KMS-11 (cell line): ENCODE measurements around the gene ZC2HC1B.

Source experiments
- H2AFZ ChIP-seq: fragments of 200-600 bp; sonication (generic); 2 replicates; pipeline ENCODE4 v1.6.1; 2016; ENCODE audit warnings: antibody characterized with exemption, mixed run types, low read depth
- H3K27ac ChIP-seq: fragments of 200-600 bp; sonication (generic); 2 replicates; pipeline ENCODE4 v1.6.1; 2016; ENCODE audit warnings: mild to moderate bottlenecking, mixed run types
- H3K27me3 ChIP-seq: fragments of 200-600 bp; sonication (generic); 2 replicates; pipeline ENCODE4 v1.6.1; 2017; ENCODE audit warnings: mild to moderate bottlenecking, low read depth, mixed run types, moderate library complexity; ENCODE audit not compliant: insufficient read depth
- H3K36me3 ChIP-seq: fragments of 200-600 bp; sonication (generic); 2 replicates; pipeline ENCODE4 v1.6.1; 2017; ENCODE audit warnings: mild to moderate bottlenecking, mixed run types; ENCODE audit not compliant: insufficient read depth
- H3K4me1 ChIP-seq: fragments of 200-600 bp; sonication (generic); 2 replicates; pipeline ENCODE4 v1.6.1; 2016; ENCODE audit warnings: mild to moderate bottlenecking, low read depth, mixed run types; ENCODE audit not compliant: poor library complexity, severe bottlenecking
- H3K4me2 ChIP-seq: fragments of 200-600 bp; sonication (generic); 2 replicates; pipeline ENCODE4 v1.7.0; 2016; ENCODE audit warnings: mild to moderate bottlenecking, mixed run types
- H3K4me3 ChIP-seq: fragments of 200-600 bp; sonication (generic); IDR thresholded peaks from 2 replicates; pipeline ENCODE4 v1.6.1; 2017; ENCODE audit warnings: low read depth, low read length, mixed read lengths; ENCODE audit not compliant: insufficient read depth
- H3K79me2 ChIP-seq: fragments of 200-600 bp; sonication (generic); 2 replicates; pipeline ENCODE4 v1.6.1; 2016; ENCODE audit warnings: low read depth, mixed run types; ENCODE audit not compliant: insufficient read depth
- H3K9ac ChIP-seq: fragments of 200-600 bp; sonication (generic); 2 replicates; pipeline ENCODE4 v1.6.1; 2016; ENCODE audit warnings: mild to moderate bottlenecking, mixed run types
- H4K20me1 ChIP-seq: fragments of 200-600 bp; sonication (generic); 2 replicates; pipeline ENCODE4 v1.6.1; 2016; ENCODE audit warnings: mild to moderate bottlenecking, mixed run types; ENCODE audit not compliant: insufficient read depth
- TF ChIP-seq, protein P1 (sequence below): fragments of 200-600 bp; sonication (generic); conservative IDR thresholded peaks from 2 replicates; pipeline ENCODE4 v1.6.1; 2017; ENCODE audit warnings: low read depth, mild to moderate bottlenecking, antibody characterized with exemption, low read length, moderate library complexity, mixed read lengths

ZC2HC1B gene

DNA sequence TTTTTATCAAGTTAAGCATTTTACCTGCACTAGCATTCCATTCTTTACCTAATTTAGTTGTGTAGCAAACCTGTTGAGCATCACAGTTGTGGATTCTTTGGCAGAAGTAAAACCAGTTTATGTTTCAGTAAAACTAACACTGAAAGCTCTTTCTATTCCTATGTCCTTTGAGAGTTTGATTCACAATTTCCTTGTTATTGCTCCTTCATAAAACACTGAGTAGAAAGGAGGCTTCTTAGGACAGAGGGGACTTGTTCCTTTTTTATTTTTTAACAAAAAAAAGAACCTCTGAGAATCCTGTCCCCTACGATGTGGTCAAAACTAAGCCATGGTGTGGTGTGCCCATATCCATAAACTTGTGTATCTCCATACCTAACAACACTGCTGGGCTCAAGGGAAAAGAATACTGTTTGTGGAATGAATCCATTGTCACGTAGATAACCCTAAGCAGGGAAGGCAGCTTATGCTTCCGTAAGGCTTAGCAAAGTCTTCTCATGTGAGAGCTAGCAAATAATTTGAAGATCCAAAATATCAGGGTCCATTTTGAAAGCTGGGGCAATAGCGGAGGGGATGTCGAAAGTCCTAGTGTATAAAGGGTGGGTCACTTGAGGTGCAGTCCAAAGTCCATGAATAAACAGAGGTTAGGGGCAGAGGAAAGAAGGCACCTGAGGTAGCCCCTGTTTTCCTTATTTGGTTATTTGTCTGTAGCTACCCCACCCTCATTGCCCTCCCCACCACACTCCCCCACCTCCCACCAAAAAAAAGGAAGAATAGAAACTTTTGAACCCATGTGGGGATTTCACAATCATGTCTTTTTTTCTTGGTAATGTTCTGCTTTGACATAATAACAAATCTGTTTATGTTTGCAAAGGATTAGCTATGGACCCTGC lies 72.7 kb downstream of the ZC2HC1B start:
- no peaks in the 10 kb centered on the region for H4K20me1 ChIP-seq
- no peak overlapping the region for H3K4me2 ChIP-seq
- H3K36me3 ChIP-seq, result no peaks in the 10 kb centered on the region
- H3K79me2 ChIP-seq, result no peaks in the 10 kb centered on the region
- no peaks in the 10 kb centered on the region for H3K4me1 ChIP-seq
- H2AFZ ChIP-seq, result no peak overlapping the region
- no peak overlapping the region for H3K9ac ChIP-seq
- H3K27ac ChIP-seq, result no peak overlapping the region
- TF ChIP-seq, protein P1, sequence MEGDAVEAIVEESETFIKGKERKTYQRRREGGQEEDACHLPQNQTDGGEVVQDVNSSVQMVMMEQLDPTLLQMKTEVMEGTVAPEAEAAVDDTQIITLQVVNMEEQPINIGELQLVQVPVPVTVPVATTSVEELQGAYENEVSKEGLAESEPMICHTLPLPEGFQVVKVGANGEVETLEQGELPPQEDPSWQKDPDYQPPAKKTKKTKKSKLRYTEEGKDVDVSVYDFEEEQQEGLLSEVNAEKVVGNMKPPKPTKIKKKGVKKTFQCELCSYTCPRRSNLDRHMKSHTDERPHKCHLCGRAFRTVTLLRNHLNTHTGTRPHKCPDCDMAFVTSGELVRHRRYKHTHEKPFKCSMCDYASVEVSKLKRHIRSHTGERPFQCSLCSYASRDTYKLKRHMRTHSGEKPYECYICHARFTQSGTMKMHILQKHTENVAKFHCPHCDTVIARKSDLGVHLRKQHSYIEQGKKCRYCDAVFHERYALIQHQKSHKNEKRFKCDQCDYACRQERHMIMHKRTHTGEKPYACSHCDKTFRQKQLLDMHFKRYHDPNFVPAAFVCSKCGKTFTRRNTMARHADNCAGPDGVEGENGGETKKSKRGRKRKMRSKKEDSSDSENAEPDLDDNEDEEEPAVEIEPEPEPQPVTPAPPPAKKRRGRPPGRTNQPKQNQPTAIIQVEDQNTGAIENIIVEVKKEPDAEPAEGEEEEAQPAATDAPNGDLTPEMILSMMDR, result no peak
- no peak overlapping the region for H3K4me3 ChIP-seq
- no peaks in the 10 kb centered on the region for H3K27me3 ChIP-seq

DNA sequence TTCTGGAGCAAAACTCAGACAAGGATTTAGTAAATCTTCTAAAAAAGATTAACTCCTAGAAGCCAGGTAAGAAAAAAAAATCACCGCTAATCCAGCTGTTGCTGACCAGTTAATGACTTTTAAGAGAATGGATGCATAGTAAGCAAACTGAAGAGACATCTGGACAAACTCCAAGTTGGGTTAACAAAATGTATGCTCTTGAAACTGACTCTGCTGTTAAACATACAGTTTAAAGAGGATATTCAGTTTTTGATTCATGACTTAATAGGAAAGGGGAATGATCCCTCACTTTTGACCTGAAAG lies 73.3 kb downstream of the ZC2HC1B start:
- Histone ChIP-seq H3K4me3 (no peak overlapping the region), H3K9ac (no peak overlapping the region), H2AFZ (no peak overlapping the region), H3K4me2 (no peak overlapping the region), H3K27ac (no peak overlapping the region), H3K79me2 (no peaks in the 10 kb centered on the region), H3K27me3 (no peaks in the 10 kb centered on the region), H3K4me1 (no peaks in the 10 kb centered on the region), H4K20me1 (no peaks in the 10 kb centered on the region), H3K36me3 (no peaks in the 10 kb centered on the region)
- TF ChIP-seq, protein P1, result no peak

DNA sequence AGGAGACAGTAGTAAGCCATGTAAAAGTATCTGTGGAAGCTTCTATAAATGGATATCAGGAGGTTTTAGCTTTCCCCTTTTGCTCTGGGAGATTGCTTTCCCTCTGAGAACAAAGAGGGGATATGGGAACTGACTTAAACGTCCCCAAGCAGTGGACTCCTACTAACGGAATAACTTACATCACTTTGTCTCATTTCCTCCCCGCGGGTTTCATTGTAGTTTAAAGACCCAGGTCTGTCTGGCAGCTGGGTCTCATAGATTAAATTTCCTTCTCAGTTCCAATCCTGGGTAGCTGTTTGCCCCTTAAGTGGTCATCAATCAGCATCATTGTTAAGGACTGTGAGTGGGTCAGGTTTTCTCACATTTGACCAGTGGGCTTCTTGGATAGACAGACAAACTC lies 75.1 kb downstream of the ZC2HC1B start:
- TF ChIP-seq, protein P1, result no peak
- Histone ChIP-seq H3K27me3 (no peaks in the 10 kb centered on the region), H3K4me2 (no peak overlapping the region), H3K27ac (no peak overlapping the region), H4K20me1 (no peaks in the 10 kb centered on the region), H3K4me1 (no peaks in the 10 kb centered on the region), H3K4me3 (no peak overlapping the region), H3K79me2 (no peaks in the 10 kb centered on the region), H3K36me3 (no peaks in the 10 kb centered on the region), H2AFZ (no peak overlapping the region), H3K9ac (no peak overlapping the region)

DNA sequence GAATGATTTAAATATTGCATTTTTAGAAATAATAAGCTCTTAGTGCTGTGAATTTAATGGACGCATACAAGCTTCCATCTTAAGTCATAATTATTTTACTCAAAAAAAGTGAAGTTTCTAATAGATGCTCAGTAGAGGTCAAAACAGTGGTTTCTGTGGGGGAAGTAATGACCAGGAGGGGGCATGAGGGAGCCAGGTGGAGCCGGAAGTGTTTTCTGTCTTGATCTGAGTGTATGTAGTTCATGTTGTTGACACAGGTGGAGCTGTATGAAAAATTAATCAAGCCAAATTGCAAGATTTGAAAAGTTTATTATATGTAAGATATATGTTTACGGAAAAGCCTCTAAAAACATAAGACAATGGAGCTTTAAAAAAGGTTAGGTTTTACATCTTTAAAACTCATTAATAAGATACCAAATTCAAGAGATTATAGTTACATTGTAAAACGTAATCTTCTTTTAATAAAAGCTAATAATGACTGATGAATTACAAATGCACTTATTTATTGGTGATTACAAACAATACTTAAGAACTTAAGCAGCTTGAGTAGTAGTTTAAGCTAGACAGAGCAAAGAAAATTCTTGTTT lies 75.8 kb downstream of the ZC2HC1B start:
- Histone ChIP-seq H3K36me3 (no peaks in the 10 kb centered on the region), H3K4me2 (no peak overlapping the region), H2AFZ (no peak overlapping the region), H3K4me3 (no peak overlapping the region), H3K27me3 (no peaks in the 10 kb centered on the region), H3K27ac (no peak overlapping the region), H3K9ac (no peak overlapping the region), H3K79me2 (no peaks in the 10 kb centered on the region), H3K4me1 (no peaks in the 10 kb centered on the region), H4K20me1 (no peaks in the 10 kb centered on the region)
- TF ChIP-seq, protein P1, result peak; percentile 86
